Uterus (tissue), 4 donors: ENCODE data around the gene NR3C2. TPM values are rescaled to one million over a fixed set of nuclear protein-coding genes. Genes with fewer than 3 reads are reported as not detected.

Source experiments
- DNase-seq, 2 donors: peaks; one replicate each; pipeline ENCODE4 v3.0.0-alpha.2; 2019 to 2020
- H3K27ac ChIP-seq, 2 donors: fragments of 200-600 bp; sonication (generic); 1 replicate in 1 of 2; 2 replicates in 1 of 2; pipeline ENCODE4 v1.5.1; 2016 to 2018
- H3K27me3 ChIP-seq, 2 donors: fragments of 200-600 bp; sonication (generic); one replicate each; pipeline ENCODE4 v1.5.1; 2018 to 2019; ENCODE audit warnings: control low read depth in 1 of 2
- H3K36me3 ChIP-seq, 2 donors: fragments of 200-600 bp; sonication (generic); one replicate each; pipeline ENCODE4 v1.5.1; 2019; ENCODE audit warnings: control low read depth in 1 of 2
- H3K4me1 ChIP-seq, 2 donors: fragments of 200-600 bp; sonication (generic); one replicate each; pipeline ENCODE4 v1.5.1; 2018 to 2019; ENCODE audit warnings: control low read depth in 1 of 2
- H3K4me3 ChIP-seq, 2 donors: fragments of 200-600 bp; sonication (generic); 1 replicate in 1 of 2; 2 replicates in 1 of 2; pipeline ENCODE4 v1.5.1; 2018 to 2019; ENCODE audit warnings: mild to moderate bottlenecking in 1 of 2
- H3K9me3 ChIP-seq, 2 donors: fragments of 200-600 bp; sonication (generic); one replicate each; pipeline ENCODE4 v1.5.1; 2019; ENCODE audit warnings: control low read depth in 1 of 2
- POLR2A ChIP-seq, 2 donors: fragments of 450-650 bp; IDR thresholded peaks; one replicate each; pipeline ENCODE4 v1.6.1; 2016; ENCODE audit warnings: antibody characterized with exemption in 2 of 2, mild to moderate bottlenecking in 1 of 2, moderate library complexity in 1 of 2
- intact Hi-C: fragments of 100-400 bp; cut with DNase I; formaldehyde crosslinking; loops from one replicate; pipeline ENCODE4 v1.15.1; 2023; ENCODE audit warnings: low total_unique reads
- total RNA-seq, 4 donors: library from RNA; depleted of rRNA in 3 of 4; stranded (reverse); fragments of >200 nt in 3 of 4; gene quantifications; one replicate each; pipeline versions ENCODE4 v1.1.0 to v1.2.4, GENCODE V29; 2014 to 2023
- TF ChIP-seq, protein P1 (sequence below), 4 experiments: fragments of 200-600 bp in 2 of 4; fragments of 450-650 bp in 2 of 4; sonication (generic) in 2 of 4; IDR thresholded peaks; one replicate each; pipeline ENCODE4 v1.5.1; 2016 to 2019; ENCODE audit warnings: antibody characterized with exemption in 4 of 4, mild to moderate bottlenecking in 2 of 4, moderate library complexity in 1 of 4
- donor health status: DM: yes; HTN: yes; CAD: no.

NR3C2 gene
- total RNA-seq, 4 donors from 2014 or later = 10.0 to 46.7 (median 12.5) TPM

DNA sequence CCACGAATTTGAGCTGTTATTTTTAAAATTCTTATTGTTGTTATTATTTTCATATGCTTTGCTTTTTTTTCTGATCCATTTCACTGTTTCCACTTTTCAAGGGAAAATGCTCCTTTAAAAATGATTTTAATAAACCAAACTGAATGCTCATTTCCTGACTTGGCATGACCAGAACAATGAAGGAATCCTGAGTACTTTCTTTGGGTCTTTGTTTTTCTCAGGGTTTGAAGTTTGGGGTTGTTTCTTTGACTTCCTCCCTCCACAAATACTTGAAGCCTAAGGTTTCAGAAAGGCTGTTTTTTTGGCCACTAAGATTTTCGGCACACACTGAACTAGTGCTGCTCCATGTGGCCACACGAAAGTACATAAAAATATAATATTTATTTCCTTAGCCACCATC is 171.0 kb downstream of the NR3C2 start:
- peak overlapping the region in 1 of 2 donors; percentile 17 for H3K27ac ChIP-seq
- DNase-seq = no peak
- H3K9me3 ChIP-seq = no peaks in the 10 kb centered on the region
- TF ChIP-seq, protein P1, sequence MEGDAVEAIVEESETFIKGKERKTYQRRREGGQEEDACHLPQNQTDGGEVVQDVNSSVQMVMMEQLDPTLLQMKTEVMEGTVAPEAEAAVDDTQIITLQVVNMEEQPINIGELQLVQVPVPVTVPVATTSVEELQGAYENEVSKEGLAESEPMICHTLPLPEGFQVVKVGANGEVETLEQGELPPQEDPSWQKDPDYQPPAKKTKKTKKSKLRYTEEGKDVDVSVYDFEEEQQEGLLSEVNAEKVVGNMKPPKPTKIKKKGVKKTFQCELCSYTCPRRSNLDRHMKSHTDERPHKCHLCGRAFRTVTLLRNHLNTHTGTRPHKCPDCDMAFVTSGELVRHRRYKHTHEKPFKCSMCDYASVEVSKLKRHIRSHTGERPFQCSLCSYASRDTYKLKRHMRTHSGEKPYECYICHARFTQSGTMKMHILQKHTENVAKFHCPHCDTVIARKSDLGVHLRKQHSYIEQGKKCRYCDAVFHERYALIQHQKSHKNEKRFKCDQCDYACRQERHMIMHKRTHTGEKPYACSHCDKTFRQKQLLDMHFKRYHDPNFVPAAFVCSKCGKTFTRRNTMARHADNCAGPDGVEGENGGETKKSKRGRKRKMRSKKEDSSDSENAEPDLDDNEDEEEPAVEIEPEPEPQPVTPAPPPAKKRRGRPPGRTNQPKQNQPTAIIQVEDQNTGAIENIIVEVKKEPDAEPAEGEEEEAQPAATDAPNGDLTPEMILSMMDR (IDR thresholded peaks at IDR 0.05) = no peak
- no peak for TF ChIP-seq POLR2A (IDR thresholded peaks at IDR 0.05)
- intact Hi-C loops = no loop called here
- H3K4me1 ChIP-seq = no peaks in the 10 kb centered on the region
- H3K4me3 ChIP-seq = no peak overlapping the region
- H3K27me3 ChIP-seq = no peaks in the 10 kb centered on the region
- H3K36me3 ChIP-seq = no peaks in the 10 kb centered on the region

DNA sequence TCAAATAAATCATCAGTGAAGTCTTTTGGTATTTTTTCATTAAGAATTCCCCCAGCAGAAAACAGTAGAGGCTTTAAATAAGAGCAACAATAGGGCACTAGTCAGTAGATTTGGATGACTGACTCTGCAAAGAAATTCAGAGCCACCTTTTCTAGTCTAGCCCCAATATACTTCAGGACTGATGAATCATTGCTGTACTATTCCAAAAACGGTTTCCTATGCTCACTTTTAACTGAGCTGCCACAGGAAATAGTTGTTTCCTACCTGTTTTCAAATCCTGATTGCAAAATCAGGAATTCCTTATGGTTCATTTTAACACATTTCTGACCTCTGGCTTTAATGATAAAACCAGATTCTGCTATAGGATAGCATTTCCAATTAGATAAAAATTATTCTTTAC is 171.6 kb downstream of the NR3C2 start:
- H3K9me3 ChIP-seq = no peaks in the 10 kb centered on the region
- no peaks in the 10 kb centered on the region for H3K36me3 ChIP-seq
- intact Hi-C loops = no loop called here
- no peaks in the 10 kb centered on the region for H3K27me3 ChIP-seq
- no peak for DNase-seq
- TF ChIP-seq, protein P1 (IDR thresholded peaks at IDR 0.05) = no peak
- TF ChIP-seq POLR2A (IDR thresholded peaks at IDR 0.05) = no peak
- H3K4me3 ChIP-seq = no peak overlapping the region
- H3K27ac ChIP-seq = no peak overlapping the region
- no peaks in the 10 kb centered on the region for H3K4me1 ChIP-seq

DNA sequence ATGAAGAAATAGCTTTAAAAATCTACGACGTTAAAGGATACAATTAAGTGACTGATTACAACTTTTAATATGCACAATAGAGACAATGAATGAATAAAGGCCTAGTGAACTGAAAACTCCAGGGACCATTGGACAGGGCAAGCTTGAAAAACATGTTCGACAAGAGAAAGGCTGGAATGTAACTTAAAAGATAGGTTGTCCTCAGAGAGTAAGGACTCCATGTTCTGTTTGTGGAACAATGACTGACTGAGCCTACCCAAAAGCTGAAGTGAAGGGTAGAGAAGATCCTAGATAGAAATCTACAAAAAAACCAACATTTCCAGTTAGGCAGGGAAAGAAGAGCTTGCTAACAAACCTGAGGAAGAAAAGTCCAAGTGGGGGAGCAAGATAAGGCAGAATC is 173.4 kb downstream of the NR3C2 start:
- no peak overlapping the region for H3K27ac ChIP-seq
- no peaks in the 10 kb centered on the region for H3K27me3 ChIP-seq
- no peaks in the 10 kb centered on the region for H3K9me3 ChIP-seq
- intact Hi-C loops = no loop called here
- no peak overlapping the region for H3K4me3 ChIP-seq
- no peaks in the 10 kb centered on the region for H3K4me1 ChIP-seq
- no peak for TF ChIP-seq POLR2A (IDR thresholded peaks at IDR 0.05)
- TF ChIP-seq, protein P1 (IDR thresholded peaks at IDR 0.05) = no peak
- DNase-seq = no peak
- no peaks in the 10 kb centered on the region for H3K36me3 ChIP-seq

DNA sequence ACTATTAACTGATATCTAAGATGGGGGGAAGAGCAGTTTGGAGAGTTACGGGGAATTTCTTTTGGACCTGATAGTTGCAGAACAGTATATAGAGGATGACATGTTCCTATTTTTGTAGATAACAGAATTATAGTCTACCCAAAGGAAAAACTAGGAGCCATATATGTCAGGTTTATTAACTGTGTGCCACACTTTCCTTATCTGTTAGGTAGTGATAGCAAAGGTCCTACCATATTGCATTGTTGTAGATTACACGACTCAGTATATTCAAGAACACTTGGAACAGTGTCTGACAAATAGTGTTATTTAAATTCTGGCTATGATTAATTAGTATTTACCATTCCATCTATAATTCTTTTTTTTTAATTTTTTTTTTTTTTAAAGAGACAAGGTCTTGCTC is 175.3 kb downstream of the NR3C2 start:
- H3K4me1 ChIP-seq = no peaks in the 10 kb centered on the region
- H3K27me3 ChIP-seq = no peaks in the 10 kb centered on the region
- no peaks in the 10 kb centered on the region for H3K9me3 ChIP-seq
- no peak for TF ChIP-seq POLR2A (IDR thresholded peaks at IDR 0.05)
- TF ChIP-seq, protein P1 (IDR thresholded peaks at IDR 0.05) = no peak
- no peak for DNase-seq
- no peak overlapping the region for H3K27ac ChIP-seq
- no peak overlapping the region for H3K4me3 ChIP-seq
- H3K36me3 ChIP-seq = no peaks in the 10 kb centered on the region
- intact Hi-C loops = no loop called here

DNA sequence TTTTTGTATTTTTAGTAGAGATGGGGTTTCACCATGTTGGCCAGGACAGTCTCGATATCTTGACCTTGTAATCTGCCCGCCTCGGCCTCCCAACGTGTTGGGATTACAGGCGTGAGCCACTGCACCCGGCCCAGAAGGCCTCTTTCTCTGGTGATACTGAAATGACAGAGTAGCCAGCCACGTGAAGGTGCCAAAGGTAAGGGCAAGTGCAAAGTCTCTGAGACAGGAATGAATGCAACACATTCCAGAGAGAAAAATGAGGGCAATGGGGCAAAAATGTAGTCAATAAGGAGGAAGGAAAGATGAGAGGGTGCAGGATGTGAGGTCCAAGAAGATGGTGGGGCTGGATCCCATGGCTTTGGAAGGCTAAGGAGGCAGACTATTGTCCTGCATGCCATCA is 176.0 kb downstream of the NR3C2 start:
- no peak for DNase-seq
- Histone ChIP-seq H3K27me3 (no peaks in the 10 kb centered on the region), H3K27ac (no peak overlapping the region), H3K9me3 (no peaks in the 10 kb centered on the region), H3K36me3 (no peaks in the 10 kb centered on the region), H3K4me3 (no peak overlapping the region), H3K4me1 (no peaks in the 10 kb centered on the region)
- intact Hi-C loops = no loop called here
- TF ChIP-seq POLR2A (IDR thresholded peaks at IDR 0.05) = no peak
- TF ChIP-seq, protein P1 (IDR thresholded peaks at IDR 0.05) = no peak
